Measurements from ENCODE around the gene CCHCR1. TPM values are rescaled to one million over a fixed set of nuclear protein-coding genes. Genes with fewer than 3 reads are reported as not detected.

CCHCR1 gene
- total and polyA plus RNA-seq, 2 of the 8 experiments (the other 6 are each of a cell fraction or from before 2014, with no cell fraction given) = 20.9 to 38.0 TPM

DNA sequence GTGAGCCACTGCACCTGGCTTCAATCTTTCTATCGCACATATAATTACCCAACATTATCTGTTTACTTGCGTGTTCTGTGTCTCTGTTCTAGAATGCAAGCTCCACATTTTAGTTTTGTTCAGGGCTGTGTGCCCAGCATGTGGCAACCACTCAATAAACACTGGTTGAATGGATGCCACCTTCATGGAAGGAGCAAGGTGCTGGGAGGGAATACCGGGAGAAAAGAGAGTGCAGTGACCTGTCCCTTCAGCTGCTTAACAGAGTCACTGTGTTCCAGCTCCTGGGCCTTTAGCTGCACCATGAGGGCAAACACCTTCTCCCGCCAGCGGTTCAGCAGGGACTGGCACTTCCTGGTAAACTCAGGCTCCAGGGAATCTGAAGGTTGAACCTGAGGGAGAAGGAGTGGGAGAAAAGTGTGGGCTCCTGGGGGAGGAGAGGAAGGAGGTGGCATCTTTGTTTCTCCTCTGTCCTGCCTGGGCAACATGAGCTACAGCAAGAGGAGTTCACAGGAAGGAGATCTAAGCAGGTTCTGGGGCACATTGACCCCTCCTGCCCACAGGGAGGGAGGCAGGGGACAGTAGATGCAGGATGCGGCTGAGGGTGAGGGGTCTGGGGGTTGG lies 7.7 kb downstream of the CCHCR1 start (continued):
- TF ChIP-seq HDAC6 (IDR thresholded peaks at IDR 0.05; ENCODE audit: low read depth, low read length) (no peak), GABPA (IDR thresholded peaks at IDR 0.05; ENCODE audit: borderline replicate concordance, insufficient read depth, low read length) (no peak), MAFK (IDR thresholded peaks at IDR 0.05; ENCODE audit: low read depth, low read length) (no peak), SIX5 (IDR thresholded peaks at IDR 0.05; ENCODE audit: low read depth, low read length) (no peak), GTF2F1 (IDR thresholded peaks at IDR 0.05; ENCODE audit: borderline replicate concordance, low read depth, low read length) (no peak), KDM5A (IDR thresholded peaks at IDR 0.05; ENCODE audit: low read length) (no peak), CREB1 (IDR thresholded peaks at IDR 0.05) (no peak)
- TF ChIP-seq, protein P1, sequence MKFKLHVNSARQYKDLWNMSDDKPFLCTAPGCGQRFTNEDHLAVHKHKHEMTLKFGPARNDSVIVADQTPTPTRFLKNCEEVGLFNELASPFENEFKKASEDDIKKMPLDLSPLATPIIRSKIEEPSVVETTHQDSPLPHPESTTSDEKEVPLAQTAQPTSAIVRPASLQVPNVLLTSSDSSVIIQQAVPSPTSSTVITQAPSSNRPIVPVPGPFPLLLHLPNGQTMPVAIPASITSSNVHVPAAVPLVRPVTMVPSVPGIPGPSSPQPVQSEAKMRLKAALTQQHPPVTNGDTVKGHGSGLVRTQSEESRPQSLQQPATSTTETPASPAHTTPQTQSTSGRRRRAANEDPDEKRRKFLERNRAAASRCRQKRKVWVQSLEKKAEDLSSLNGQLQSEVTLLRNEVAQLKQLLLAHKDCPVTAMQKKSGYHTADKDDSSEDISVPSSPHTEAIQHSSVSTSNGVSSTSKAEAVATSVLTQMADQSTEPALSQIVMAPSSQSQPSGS (IDR thresholded peaks at IDR 0.05; ENCODE audit: low read length) = no peak
- TF ChIP-seq, protein P2, sequence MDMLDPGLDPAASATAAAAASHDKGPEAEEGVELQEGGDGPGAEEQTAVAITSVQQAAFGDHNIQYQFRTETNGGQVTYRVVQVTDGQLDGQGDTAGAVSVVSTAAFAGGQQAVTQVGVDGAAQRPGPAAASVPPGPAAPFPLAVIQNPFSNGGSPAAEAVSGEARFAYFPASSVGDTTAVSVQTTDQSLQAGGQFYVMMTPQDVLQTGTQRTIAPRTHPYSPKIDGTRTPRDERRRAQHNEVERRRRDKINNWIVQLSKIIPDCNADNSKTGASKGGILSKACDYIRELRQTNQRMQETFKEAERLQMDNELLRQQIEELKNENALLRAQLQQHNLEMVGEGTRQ (IDR thresholded peaks at IDR 0.05; ENCODE audit: low read length) = no peak
